GM12874 (cell line): ENCODE data around the gene PLXNB2.
A peak's percentile ranks its signal among the peaks of the same experiment; 100 is the strongest.

Experiments
- CTCF ChIP-seq: IDR thresholded peaks from 2 replicates; pipeline ENCODE4 v1.5.1; 2011; ENCODE audit warnings: low read depth, mild to moderate bottlenecking, control low read depth, low read length, moderate library complexity; ENCODE audit not compliant: insufficient read depth

Gene PLXNB2

GRCh38 chr22:50270666-50271394 is 36.6 kb downstream of the PLXNB2 start:
- TF ChIP-seq CTCF: no peak

GRCh38 chr22:50269970-50270665 is 37.3 kb downstream of the PLXNB2 start, which contains the start of gene MAPK11:
MAPK11 (minus strand) TSS chr22:50270380; CDS start chr22:50270292, 88 bp downstream.
- no peak for TF ChIP-seq CTCF

GRCh38 chr22:50269573-50269969 is 37.9 kb downstream of the PLXNB2 start:
- TF ChIP-seq CTCF: no peak

- TF ChIP-seq CTCF: no peak
Measured at GRCh38 chr22:50268655-50269113, 38.8 kb downstream of the PLXNB2 start.

GRCh38 chr22:50267591-50268390 is 39.7 kb downstream of the PLXNB2 start:
- TF ChIP-seq CTCF: peak; percentile 35; the same call in 1 of the 2 replicates

GRCh38 chr22:50266994-50267393 is 40.5 kb downstream of the PLXNB2 start:
- no peak for TF ChIP-seq CTCF
